ENCODE measurements around the gene CA10.

DNA sequence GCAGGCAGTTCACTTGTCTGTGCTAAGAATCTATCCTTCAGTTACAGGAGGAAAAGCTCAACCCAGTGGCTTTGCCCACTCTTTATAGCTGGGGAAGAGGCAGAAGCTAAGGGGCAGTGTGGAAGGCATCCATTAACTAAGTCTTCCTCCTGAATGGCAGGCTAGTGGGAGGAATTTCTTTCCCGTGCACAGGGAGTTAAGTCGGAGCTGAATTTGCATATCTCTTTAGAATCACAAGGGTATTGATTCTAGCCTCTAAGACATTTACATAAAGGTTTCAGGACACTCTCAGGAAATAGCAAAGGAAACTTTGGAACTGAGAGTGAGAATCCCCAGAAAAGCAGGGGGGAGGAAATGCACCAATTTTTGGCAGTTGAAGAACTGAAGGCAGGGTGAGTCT is 245.6 kb downstream of the CA10 start:
- TF ChIP-seq, protein P1, sequence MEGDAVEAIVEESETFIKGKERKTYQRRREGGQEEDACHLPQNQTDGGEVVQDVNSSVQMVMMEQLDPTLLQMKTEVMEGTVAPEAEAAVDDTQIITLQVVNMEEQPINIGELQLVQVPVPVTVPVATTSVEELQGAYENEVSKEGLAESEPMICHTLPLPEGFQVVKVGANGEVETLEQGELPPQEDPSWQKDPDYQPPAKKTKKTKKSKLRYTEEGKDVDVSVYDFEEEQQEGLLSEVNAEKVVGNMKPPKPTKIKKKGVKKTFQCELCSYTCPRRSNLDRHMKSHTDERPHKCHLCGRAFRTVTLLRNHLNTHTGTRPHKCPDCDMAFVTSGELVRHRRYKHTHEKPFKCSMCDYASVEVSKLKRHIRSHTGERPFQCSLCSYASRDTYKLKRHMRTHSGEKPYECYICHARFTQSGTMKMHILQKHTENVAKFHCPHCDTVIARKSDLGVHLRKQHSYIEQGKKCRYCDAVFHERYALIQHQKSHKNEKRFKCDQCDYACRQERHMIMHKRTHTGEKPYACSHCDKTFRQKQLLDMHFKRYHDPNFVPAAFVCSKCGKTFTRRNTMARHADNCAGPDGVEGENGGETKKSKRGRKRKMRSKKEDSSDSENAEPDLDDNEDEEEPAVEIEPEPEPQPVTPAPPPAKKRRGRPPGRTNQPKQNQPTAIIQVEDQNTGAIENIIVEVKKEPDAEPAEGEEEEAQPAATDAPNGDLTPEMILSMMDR (IDR thresholded peaks at IDR 0.05): no peak
- no peak for TF ChIP-seq POLR2A (IDR thresholded peaks at IDR 0.05)

All from vagina (tissue), 2 donors.